HG03066 (cell line): Measurements from ENCODE around the gene ABTB2.

Source experiments
- ATAC-seq: cut with Tn5 transposase; IDR thresholded peaks from one replicate; pipeline ENCODE4 v1.9.1; 2021; ENCODE audit warnings: low read depth; ENCODE audit not compliant: unreplicated experiment

Gene ABTB2

GRCh38 chr11:34344410-34344767 is 13.4 kb downstream of the ABTB2 start:
- no peak for ATAC-seq

GRCh38 chr11:34343686-34344085 is 14.1 kb downstream of the ABTB2 start:
- ATAC-seq: no peak

DNA sequence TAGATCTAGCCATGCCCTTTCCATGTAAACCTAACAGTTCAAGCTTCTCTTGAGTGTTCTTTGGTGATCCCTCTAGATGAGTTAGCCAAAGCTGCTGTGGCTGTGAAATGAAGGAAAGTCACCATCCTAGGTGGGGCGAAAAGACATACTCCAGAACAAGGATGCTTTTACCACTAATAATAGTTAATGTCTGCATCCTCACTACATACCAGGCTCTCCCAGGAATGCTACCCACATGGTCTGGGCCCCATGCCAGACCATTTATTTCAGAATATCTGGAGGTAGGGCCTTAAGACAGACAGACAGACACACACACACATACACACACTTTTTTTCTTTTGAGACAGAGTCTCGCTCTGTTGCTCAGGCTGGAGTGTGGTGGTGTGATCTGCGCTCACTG is 14.7 kb downstream of the ABTB2 start:
- ATAC-seq: no peak

- no peak for ATAC-seq
These were observed 15.8 kb downstream of the ABTB2 start for GRCh38 chr11:34341931-34342533.

DNA sequence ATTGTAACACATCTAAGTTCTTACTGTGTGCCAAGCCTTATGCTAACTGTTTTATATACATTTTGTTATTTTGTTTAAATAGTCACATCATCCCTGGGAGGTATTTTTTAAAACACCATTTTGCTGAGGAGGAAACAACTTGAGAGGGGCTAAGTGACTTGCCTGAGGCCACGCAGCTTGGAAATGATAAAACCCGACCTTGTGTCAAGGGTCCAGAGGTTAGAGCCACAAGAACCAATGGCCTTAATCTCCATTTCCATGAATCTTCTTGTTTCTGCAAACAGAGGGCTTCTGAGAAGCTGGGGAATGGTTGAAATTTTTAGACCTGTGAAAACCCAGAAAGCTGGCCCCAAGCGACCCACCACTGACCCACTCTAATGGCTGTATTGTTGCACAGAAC is 16.7 kb downstream of the ABTB2 start:
- no peak for ATAC-seq

DNA sequence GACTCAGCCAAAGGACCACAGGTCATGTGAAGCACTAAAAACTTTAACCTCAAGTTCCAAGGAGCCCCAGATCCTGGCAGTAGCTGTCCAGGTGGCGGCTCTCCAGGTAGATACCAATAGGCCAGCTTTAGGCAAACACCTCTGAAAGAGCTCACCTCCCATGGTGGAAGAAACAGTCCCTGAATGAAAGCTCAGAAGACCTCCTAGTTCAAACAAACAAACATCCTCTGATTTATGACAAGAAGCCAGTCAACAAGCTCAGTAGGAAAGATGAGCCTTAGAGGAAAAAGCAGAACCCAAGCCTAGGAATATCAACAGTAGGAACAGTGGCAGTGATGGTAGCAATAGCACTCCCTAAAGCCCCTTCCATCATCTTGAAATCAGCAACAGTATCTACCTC is 17.2 kb downstream of the ABTB2 start:
- no peak for ATAC-seq

DNA sequence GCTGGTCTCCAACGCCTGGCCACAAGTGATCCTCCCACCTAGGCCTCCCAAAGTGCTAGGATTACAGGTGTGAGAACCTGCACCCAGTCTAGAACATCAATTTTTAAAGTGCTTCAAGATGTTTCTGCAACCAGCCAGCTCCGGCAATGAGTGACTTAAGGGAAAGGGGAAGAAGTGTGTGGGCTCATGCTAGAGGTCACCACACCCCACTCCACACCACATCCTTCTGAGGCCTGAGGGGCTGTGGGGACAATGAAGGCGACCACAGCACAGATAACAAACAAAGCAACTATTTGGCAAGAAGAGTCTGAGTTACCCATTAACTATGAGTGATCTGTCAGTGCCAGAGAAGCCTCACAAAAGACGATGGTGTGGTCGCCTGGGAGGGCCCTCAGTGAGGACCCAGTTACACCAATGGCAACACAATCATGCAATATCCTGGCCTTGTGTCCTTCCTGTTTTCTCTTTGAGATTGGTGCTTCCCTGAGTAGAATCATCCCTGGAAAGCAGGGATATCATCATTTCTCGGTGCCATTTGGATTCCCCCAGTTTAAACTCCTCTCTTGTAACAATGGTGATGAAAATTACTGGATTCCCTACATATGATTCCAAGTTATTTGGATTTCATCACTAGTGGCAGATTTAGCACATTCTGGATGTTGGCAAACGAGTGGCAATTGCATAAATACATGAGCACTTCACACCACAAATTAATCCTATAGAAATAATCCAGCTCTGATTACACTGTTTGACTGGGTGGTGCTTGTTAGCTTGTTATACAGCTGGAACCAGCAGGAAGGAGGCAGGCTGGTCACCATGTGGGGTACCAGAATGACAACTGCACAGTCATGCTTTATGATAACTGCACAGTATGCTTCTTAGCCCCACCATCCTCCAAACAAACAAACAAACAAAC is 18.4 kb downstream of the ABTB2 start:
- ATAC-seq: peak; percentile 71

GRCh38 chr11:34337016-34337415 is 20.8 kb downstream of the ABTB2 start:
- ATAC-seq: no peak

- ATAC-seq: no peak
These were observed 22.0 kb downstream of the ABTB2 start for GRCh38 chr11:34335801-34336200.

GRCh38 chr11:34335331-34335730 is 22.5 kb downstream of the ABTB2 start:
- no peak for ATAC-seq

GRCh38 chr11:34333787-34334186 is 24.0 kb downstream of the ABTB2 start:
- ATAC-seq: no peak

GRCh38 chr11:34332524-34332923 is 25.3 kb downstream of the ABTB2 start:
- no peak for ATAC-seq

GRCh38 chr11:34331736-34332135 is 26.1 kb downstream of the ABTB2 start:
- no peak for ATAC-seq

DNA sequence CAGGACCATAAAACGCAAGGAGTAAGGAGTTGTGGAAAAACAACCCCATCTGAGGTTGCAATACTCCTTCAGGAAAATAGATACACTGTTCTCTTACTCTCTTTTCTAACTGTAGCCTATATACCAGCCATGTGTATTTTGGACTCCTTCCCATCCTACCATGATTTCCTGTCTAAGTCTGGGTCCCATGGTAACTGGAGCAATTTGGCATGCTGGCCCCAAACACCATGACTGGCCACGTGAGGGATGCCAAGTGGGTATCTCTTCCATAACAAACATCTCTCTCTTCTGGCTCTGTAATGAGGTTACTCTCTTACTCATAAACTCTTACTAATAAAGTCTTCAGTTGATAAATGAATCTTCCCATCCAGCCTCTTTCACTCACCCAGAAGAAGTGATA is 26.5 kb downstream of the ABTB2 start:
- ATAC-seq: no peak

DNA sequence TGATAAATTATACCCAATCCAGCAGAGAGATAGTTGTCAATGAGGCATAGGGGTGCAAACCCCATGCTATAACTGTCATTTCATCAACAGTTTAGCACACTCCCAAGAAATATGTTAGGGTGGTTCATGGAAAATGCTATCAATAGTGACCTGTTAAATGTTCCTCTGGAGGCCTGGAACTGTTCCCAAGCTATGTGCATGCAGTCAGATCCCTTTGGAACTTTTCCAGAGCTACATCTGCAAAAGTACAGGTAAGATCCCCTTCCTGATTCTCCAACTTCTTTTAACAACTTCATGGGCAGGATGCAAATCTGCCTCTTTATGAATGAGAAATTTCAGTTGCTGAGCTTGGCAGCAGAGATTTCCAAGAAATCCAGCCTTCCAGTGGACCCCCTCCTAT is 27.2 kb downstream of the ABTB2 start:
- no peak for ATAC-seq

GRCh38 chr11:34329876-34330275 is 27.9 kb downstream of the ABTB2 start:
- no peak for ATAC-seq

GRCh38 chr11:34328632-34328910 is 29.2 kb downstream of the ABTB2 start:
- ATAC-seq: no peak

DNA sequence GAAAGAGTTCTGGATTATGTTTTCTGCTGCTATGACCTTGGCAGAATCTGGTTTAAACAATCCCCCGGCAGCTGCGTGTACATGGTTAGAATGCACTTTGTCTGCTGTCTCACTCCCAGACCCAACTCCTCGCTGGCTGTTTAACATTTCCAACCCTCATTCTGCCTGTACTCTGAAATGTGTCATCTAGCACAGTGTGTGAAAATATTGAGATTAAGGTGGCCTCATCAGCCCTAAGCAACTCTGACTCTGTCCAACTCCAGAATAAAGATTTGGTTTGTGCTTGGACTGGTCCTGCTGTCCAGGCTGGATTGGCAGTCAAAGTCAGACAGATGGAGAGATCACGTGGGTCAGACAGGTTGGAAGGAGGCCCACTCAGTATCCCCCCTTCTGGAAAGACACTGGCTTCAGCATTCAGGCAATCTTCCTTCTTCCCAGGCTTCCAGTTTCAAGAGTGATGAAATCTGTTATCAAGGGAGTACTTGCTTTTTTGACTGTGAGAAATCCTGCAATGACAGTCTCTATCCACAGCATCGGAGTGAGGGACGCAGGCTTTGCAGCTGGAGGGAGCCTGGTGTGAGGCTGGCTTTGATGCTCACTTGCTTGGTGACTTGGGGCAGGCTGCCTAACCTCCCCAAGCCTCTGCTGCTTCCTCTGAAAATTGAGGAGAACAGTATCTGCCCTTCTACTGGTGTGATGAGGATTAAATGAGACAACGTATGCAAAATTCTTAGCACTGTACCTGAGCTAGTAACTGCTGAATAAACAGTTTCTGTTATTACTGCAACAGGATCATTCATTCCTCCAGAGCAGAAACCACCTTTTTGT is 29.8 kb downstream of the ABTB2 start:
- ATAC-seq: no peak

- no peak for ATAC-seq
These were observed 33.3 kb downstream of the ABTB2 start for GRCh38 chr11:34324466-34324865.

DNA sequence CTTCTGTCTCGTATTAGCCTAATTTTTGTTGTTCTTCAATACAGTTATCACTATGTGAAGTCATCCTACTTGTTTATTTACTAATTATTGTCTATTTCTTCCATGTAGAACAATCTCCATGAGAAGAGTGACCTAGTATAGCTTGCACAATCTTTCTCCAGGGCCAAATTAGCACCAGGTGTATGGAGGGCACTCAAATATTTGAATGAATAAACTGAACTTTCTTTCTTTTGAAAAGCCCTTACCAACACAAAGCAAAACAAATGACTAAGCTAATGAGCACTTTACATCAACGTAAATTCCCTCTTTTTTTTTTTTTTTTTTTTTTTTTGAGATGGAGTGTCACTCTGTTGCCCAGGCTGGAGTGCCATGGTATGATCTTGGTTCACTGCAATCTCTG is 34.2 kb downstream of the ABTB2 start:
- no peak for ATAC-seq
